SHP77 (cell line): ENCODE data around the gene THAP7.

ENCODE experiments used
- DNase-seq, 2 experiments: peaks; one replicate each; lab custom pipeline; 2025; lab: John Stamatoyannopoulos, UW

THAP7 gene

GRCh38 chr22:20964090-20964798, 37.7 kb downstream of the THAP7 start:
- no peak for DNase-seq

- DNase-seq = no peak
Observed at GRCh38 chr22:20963201-20964052, 38.5 kb downstream of the THAP7 start.

- DNase-seq = no peak
Observed at GRCh38 chr22:20962491-20962945, 39.4 kb downstream of the THAP7 start.

GRCh38 chr22:20960609-20961008, 41.3 kb downstream of the THAP7 start:
- DNase-seq = no peak

- DNase-seq = no peak
Observed at GRCh38 chr22:20959578-20960461, 42.1 kb downstream of the THAP7 start.

GRCh38 chr22:20957683-20958431, 44.1 kb downstream of the THAP7 start:
- peak in 1 of 2 experiments; percentile 34 for DNase-seq

GRCh38 chr22:20957102-20957682, 44.7 kb downstream of the THAP7 start:
- no peak for DNase-seq

- DNase-seq = no peak
Observed at GRCh38 chr22:20956258-20957101, 45.4 kb downstream of the THAP7 start.

- DNase-seq = no peak
Observed at GRCh38 chr22:20955548-20955947, 46.4 kb downstream of the THAP7 start.

GRCh38 chr22:20953668-20954500, 48.0 kb downstream of the THAP7 start:
- DNase-seq = no peak

GRCh38 chr22:20953342-20953608, 48.6 kb downstream of the THAP7 start:
- no peak for DNase-seq

GRCh38 chr22:20952544-20953341, 49.2 kb downstream of the THAP7 start:
- peak; percentile 85 to 89 for DNase-seq

GRCh38 chr22:20951932-20952380, 50.0 kb downstream of the THAP7 start:
- no peak for DNase-seq

- DNase-seq = no peak
Observed at GRCh38 chr22:20951151-20951931, 50.6 kb downstream of the THAP7 start.

GRCh38 chr22:20949698-20950183, 52.2 kb downstream of the THAP7 start:
- DNase-seq = no peak
